ENCODE results near the gene IL32. TPM values are rescaled to one million over a fixed set of nuclear protein-coding genes. Genes with fewer than 3 reads are reported as not detected.

The IL32 gene
- polyA plus RNA-seq, 1 donor from 2014 or later, result not detected

- Histone ChIP-seq H3K4me3 (ENCODE audit: low read length) (no peak overlapping the region), H3K9me3 (ENCODE audit: low read length) (no peaks in the 10 kb centered on the region), H2AFZ (ENCODE audit: low read depth, low read length) (no peak overlapping the region), H3K4me2 (ENCODE audit: low read length) (no peak overlapping the region), H3K9me2 (ENCODE audit: insufficient read depth, low read length) (no peaks in the 10 kb centered on the region), H3K27ac (ENCODE audit: low read length) (no peak overlapping the region), H4K20me1 (ENCODE audit: insufficient read depth) (no peaks in the 10 kb centered on the region), H3K36me3 (ENCODE audit: insufficient read depth, low read length) (no peaks in the 10 kb centered on the region), H3K9ac (ENCODE audit: low read length) (no peak overlapping the region), H3F3A (ENCODE audit: insufficient read depth, low read length, poor library complexity, severe bottlenecking) (no peaks in the 10 kb centered on the region), H3K27me3 (ENCODE audit: insufficient read depth, low read depth, low read length) (no peaks in the 10 kb centered on the region), H3K79me2 (replicated peaks; ENCODE audit: insufficient read depth, low read length) (no peaks in the 10 kb centered on the region)
- TF ChIP-seq POLR2AphosphoS5 (IDR thresholded peaks at IDR 0.05), result no peak
- no peak for TF ChIP-seq EP300 (conservative IDR thresholded peaks at IDR 0.05; ENCODE audit: poor library complexity, severe bottlenecking)
- TF ChIP-seq MXI1 (conservative IDR thresholded peaks at IDR 0.05; ENCODE audit: poor library complexity, severe bottlenecking), result no peak
- TF ChIP-seq SMC3 (conservative IDR thresholded peaks at IDR 0.05; ENCODE audit: poor library complexity), result no peak
Measured at GRCh38 chr16:3085868-3086595, 20.6 kb downstream of the IL32 start.

GRCh38 chr16:3086596-3087242 lies 21.3 kb downstream of the IL32 start:
- Histone ChIP-seq H3K27ac (ENCODE audit: low read length) (no peak overlapping the region), H3K4me2 (ENCODE audit: low read length) (no peak overlapping the region)

More at GRCh38 chr16:3086596-3087242, 21.3 kb downstream of the IL32 start:
- H3F3A ChIP-seq (ENCODE audit: insufficient read depth, low read length, poor library complexity, severe bottlenecking), result no peaks in the 10 kb centered on the region
- H3K9me3 ChIP-seq (ENCODE audit: low read length), result no peaks in the 10 kb centered on the region
- H2AFZ ChIP-seq (ENCODE audit: low read depth, low read length), result no peak overlapping the region
- H3K79me2 ChIP-seq (replicated peaks; ENCODE audit: insufficient read depth, low read length), result no peaks in the 10 kb centered on the region
- no peaks in the 10 kb centered on the region for H3K36me3 ChIP-seq (ENCODE audit: insufficient read depth, low read length)
- no peaks in the 10 kb centered on the region for H4K20me1 ChIP-seq (ENCODE audit: insufficient read depth)
- no peaks in the 10 kb centered on the region for H3K27me3 ChIP-seq (ENCODE audit: insufficient read depth, low read depth, low read length)
- no peaks in the 10 kb centered on the region for H3K9me2 ChIP-seq (ENCODE audit: insufficient read depth, low read length)
- no peak for TF ChIP-seq TAF1 (IDR thresholded peaks at IDR 0.05; ENCODE audit: low read depth)
- TF ChIP-seq EP300 (conservative IDR thresholded peaks at IDR 0.05; ENCODE audit: poor library complexity, severe bottlenecking), result no peak
- no peak for TF ChIP-seq RAD21 (conservative IDR thresholded peaks at IDR 0.05)
- no peak for TF ChIP-seq MXI1 (conservative IDR thresholded peaks at IDR 0.05; ENCODE audit: poor library complexity, severe bottlenecking)
- TF ChIP-seq POLR2AphosphoS5 (IDR thresholded peaks at IDR 0.05), result no peak
- TF ChIP-seq, protein P1, sequence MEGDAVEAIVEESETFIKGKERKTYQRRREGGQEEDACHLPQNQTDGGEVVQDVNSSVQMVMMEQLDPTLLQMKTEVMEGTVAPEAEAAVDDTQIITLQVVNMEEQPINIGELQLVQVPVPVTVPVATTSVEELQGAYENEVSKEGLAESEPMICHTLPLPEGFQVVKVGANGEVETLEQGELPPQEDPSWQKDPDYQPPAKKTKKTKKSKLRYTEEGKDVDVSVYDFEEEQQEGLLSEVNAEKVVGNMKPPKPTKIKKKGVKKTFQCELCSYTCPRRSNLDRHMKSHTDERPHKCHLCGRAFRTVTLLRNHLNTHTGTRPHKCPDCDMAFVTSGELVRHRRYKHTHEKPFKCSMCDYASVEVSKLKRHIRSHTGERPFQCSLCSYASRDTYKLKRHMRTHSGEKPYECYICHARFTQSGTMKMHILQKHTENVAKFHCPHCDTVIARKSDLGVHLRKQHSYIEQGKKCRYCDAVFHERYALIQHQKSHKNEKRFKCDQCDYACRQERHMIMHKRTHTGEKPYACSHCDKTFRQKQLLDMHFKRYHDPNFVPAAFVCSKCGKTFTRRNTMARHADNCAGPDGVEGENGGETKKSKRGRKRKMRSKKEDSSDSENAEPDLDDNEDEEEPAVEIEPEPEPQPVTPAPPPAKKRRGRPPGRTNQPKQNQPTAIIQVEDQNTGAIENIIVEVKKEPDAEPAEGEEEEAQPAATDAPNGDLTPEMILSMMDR (IDR thresholded peaks at IDR 0.05; ENCODE audit: poor library complexity, severe bottlenecking), result no peak
- no peak for TF ChIP-seq REST (IDR thresholded peaks at IDR 0.05; ENCODE audit: borderline replicate concordance)
- TF ChIP-seq EZH2 (IDR thresholded peaks at IDR 0.05; ENCODE audit: borderline replicate concordance, insufficient read depth, low read length, poor library complexity, severe bottlenecking), result no peak
- no peak for TF ChIP-seq SMC3 (conservative IDR thresholded peaks at IDR 0.05; ENCODE audit: poor library complexity)
- no peak overlapping the region for H3K4me3 ChIP-seq (ENCODE audit: low read length)
- no peak overlapping the region for H3K9ac ChIP-seq (ENCODE audit: low read length)
